G401 (cell line): ENCODE measurements around the gene SAMD14. TPM values are rescaled to one million over a fixed set of nuclear protein-coding genes. Genes with fewer than 3 reads are reported as not detected.

ENCODE experiments used
- DNase-seq: peaks from one replicate; pipeline ENCODE4 v3.0.0-alpha.2; 2015; ENCODE audit warnings: low spot score
- in situ Hi-C: cut with HindIII; loops from 2 replicates; pipeline ENCODE4 v1.10.0; 2016; ENCODE audit warnings: low sequenced_read_pairs, mixed read lengths
- total RNA-seq: library from RNA; depleted of rRNA; stranded (reverse); fragments of >200 nt; shearing (Covaris generic); gene quantifications from 2 replicates; pipeline ENCODE4 v1.2.3, GENCODE V29; 2014

SAMD14 gene
- total RNA-seq, 1 experiment from 2014 or later = 7.5 TPM

DNA sequence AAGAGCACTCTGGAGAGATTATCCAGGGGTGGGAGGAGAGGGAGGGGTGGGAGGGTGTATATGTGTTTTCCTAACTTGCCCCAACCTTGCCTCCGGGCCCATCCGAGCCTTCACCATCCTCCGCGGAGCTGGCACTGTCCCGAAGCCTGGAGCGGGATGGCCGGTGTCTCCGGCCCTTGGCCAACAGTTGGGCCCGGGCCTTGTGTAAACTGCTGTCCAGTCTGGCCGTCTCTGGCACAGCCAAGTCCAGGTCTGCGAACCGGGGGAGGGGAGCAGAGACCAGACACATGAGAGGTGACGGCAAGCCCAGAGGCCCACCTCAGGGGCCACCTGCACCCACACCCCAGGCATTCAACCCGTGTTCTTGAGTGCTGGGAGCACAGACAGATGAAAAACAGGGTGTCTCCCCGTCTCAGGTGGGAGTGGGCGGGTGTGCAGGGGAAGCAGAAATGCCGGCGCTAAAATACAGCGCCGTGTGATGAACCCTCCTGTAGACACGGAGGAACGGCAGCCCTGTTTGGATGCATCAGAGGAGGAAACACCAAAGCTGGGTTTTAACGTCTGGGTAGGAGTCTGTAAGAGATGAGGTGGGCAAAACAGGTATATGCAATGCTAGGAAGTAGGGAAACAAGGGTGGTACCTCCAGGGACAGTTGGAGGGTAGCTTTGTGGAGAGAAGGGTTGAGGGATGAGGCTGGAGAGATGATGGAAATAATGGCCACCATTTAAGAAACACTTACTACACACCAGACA, 11.7 kb downstream of the SAMD14 start:
- in situ Hi-C loops = no loop called here
- DNase-seq = peak; percentile 80

DNA sequence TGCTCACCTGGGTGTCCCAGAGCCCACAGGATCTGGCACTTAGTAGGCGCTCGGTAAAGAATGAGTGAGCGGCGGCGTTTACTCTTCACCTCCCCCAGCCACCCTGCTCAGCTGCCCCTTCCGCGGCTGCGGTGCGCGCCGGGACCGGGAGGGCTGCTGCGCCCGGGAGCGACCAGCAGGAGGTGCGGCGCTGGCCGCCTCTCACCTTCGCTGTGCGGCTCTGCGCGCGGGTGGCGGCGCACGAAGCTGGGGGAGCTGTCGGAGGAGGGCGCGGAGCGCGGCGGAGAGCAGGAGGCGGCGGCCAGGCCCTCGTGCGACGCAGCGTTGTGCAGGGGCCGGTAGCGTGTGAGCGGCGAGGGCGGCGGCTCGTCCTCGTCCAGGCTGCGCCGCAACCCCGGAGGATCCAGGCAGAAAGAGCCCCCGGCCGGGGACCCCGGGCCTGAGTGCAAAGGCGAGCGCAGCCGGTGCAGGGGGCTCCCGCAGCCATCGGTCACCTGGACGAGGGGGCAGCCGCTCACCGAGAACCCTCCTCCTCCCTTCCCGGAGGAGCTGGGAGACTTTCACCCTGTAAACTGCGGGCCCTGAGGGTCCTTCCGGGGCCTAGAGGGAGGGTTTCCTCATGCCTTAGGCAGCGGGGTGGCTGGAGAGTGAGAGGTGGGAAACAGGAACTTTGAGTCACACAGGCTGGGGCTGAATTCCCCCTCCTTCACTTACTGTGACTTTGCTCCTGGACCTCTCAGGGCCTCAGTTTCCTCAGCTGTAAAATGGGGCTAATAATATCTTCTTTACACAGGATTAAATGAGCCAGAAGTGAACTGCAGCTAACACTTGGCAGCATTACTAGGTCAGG, 12.5 kb downstream of the SAMD14 start:
- in situ Hi-C loops = no loop called here
- DNase-seq = no peak

- no peak for DNase-seq
- in situ Hi-C loops = no loop called here
Observed at GRCh38 chr17:50115756-50116155, 14.2 kb downstream of the SAMD14 start.

GRCh38 chr17:50114849-50115357, 15.1 kb downstream of the SAMD14 start:
- in situ Hi-C loops = no loop called here
- DNase-seq = peak; percentile 82

GRCh38 chr17:50114401-50114800, 15.6 kb downstream of the SAMD14 start:
- DNase-seq = no peak
- in situ Hi-C loops = no loop called here

GRCh38 chr17:50113624-50114320, 16.2 kb downstream of the SAMD14 start:
- in situ Hi-C loops = no loop called here
- DNase-seq = no peak

DNA sequence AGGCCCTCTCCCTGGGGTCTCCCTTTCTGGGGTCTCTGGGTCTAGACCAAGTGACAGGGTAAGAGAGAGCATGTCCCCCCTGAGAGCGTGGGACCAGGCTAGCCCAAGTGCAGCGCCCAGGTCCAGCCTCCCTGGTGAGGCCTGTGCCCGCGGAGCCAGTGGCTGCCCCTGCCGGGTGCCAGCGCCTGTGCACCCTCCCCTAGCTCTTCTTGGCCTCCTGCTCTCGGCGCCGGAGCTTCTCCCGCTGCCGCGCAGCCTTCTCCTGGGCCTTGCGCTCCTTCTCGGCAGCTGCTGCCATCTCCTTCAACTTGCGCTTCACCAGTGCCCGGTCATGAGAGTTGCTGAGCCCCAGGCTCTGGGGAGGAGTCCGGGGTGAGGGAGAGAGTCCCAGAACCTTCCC, 17.3 kb downstream of the SAMD14 start:
- in situ Hi-C loops = no loop called here
- no peak for DNase-seq

DNA sequence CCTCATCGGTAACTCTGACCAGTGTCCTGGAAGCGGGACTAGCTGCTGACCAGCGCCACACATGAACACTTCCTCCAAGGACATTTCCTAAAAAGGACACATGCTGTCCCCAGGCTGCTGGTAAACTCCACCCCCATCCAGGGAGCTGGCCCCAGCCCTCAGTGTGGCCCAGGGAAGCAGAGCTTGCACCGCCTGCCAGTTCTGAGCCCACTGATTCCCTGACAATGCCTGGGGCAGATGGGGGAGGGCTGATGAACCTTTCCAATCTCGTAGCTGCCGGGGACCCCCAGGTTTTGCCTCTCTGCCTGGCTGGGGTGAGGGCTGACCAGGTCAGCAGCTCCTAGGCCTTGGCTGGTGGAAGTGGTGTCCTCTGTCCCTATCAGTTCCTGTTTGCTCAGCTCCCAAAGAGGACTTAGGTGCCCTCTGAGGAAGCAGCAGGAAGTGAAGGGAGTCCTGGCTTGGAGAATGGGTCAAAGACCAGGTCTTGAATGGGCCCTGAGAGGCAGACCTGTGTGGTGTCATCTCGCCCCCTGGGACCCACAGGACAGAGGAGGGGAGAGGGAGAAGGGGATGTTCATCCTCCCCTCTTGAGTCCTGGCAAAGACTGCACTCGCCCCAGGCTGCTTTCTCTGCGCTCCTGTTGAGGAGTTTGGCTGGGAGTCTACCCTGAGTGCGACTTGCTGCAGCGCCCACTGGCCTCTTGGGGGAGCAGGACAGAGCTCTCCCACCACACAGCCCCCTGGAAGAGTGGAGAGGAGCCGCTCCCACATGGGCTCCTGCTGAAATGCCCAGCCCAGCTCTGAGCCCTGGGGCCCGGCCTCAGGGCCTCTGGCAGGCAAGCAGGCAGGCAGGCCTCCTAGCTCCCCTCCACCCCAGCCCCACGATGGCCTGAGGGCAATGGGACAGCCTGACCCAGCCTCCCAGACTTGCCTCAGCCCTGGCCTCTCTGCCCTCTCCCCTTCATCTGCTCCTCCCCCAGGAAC, 18.0 kb downstream of the SAMD14 start:
- in situ Hi-C loops = no loop called here
- peak; percentile 92 for DNase-seq

DNA sequence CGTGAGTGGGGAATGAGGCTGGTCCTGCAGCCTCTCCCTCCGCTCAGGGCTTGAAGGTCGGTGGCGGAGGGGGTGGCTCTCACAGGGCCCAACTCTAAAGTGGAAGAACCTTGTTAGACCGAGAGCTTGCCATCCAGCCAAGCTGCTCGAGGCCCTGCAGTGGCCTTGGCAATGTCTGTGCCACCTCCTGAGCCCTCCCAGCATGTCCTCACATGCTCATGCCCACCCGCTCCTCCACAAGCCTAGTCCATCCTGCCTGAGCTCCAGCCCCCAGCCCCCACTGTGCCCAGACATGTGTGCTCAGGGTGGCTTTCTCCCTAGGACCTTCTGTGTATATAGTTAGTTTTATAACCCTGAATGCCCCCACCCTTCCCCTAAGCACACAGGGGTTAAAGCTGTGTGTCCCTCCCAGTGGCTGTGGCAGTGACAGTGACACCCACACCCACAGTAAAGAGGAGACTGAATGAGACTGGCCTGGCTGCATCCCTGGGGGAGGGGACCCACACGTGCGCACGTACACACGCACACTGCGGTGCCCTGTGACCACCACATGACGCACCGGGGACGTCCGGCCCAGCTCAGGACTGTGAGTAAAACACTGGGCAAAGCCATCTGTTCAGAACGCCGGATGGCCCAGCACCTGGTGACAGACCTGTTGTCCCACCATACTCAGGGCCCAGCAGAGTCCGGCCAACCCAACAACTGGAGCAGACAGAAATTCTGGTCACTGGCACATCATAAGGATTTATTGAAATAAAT, 19.2 kb downstream of the SAMD14 start:
- DNase-seq = peak; percentile 77
- in situ Hi-C loops = no loop called here

GRCh38 chr17:50109785-50110184, 20.2 kb downstream of the SAMD14 start:
- no peak for DNase-seq
- in situ Hi-C loops = no loop called here

- DNase-seq = no peak
- in situ Hi-C loops = no loop called here
Observed at GRCh38 chr17:50109207-50109606, 20.8 kb downstream of the SAMD14 start.

- in situ Hi-C loops = no loop called here
- peak; percentile 1 for DNase-seq
Observed at GRCh38 chr17:50108556-50108955, 21.4 kb downstream of the SAMD14 start.

DNA sequence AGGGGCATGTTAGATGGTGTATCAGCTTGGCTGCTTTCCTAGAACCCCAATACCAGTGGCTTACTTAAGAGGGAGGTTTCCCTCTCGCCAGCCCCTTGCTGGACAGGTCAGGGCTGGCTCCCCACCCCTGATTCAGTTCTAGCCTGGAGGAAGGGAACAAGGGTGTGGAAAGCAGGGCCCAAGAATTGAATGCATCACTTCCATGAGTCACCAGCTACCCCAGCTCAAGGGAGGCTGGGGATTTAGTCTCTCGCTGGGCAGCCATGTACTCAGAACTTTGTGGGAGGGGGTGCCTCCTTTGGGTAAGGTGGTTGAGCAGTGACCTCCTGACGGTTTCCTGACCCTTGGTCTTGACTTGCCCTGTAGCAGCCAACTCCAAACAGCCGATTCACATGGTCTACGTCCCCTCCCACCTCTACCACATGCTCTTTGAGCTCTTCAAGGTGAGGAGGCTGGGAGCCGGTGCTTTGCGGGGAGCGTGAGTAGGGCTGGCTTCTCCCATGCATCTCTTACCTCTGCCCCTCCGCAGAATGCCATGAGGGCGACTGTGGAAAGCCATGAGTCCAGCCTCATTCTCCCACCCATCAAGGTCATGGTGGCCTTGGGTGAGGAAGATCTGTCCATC, 22.1 kb downstream of the SAMD14 start:
- DNase-seq = peak; percentile 1

GRCh38 chr17:50106393-50107131, 23.4 kb downstream of the SAMD14 start:
- peak; percentile 2 for DNase-seq
- in situ Hi-C loops = no loop called here

More for the DNA sequence above, 22.1 kb downstream of the SAMD14 start:
- in situ Hi-C loops = no loop called here

- no peak for DNase-seq
- in situ Hi-C loops = no loop called here
Observed at GRCh38 chr17:50105811-50106210, 24.1 kb downstream of the SAMD14 start.

DNA sequence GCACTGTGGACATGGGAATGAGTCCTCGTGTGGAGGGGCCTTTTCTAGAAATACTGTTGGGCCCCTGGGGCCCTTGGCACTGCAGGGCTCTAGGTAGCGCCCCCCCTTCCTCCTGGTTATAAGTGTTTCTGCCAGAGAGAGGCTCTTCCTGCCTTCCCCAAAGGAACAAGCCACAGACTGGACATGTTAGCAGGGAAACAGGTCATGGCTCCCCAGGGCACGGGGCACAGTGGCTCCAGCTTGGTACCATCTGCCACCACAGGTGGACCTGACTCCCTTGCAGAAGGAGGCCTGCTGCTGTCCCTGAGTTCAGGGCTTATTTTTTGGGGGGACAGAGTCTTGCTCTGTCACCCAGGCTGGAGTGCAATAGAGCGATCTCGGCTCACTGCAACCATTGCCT, 26.0 kb downstream of the SAMD14 start:
- in situ Hi-C loops = no loop called here
- DNase-seq = peak; percentile 91

DNA sequence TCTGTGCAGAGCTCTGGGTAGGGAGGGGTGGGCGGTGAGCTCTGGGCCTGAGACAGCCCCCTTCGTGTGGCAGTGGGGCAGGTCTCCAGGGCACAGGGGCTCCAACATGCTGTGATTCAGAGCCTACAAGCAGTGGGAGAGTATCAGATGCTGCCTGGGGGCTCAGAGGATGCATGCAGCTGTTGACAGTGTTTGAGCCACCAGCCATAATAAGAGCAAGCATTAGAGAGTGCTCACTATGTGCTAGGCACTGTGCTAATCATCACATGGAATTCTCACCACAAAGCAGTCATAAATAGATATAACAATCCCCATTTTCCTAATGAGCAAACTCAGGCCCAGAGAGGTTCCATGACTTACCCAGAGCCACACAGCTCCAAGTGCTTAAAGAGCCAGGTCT, 26.7 kb downstream of the SAMD14 start:
- in situ Hi-C loops = no loop called here

More for the DNA sequence above, 26.7 kb downstream of the SAMD14 start:
- DNase-seq = no peak
